A549 (cell line): ENCODE data around the gene NOD2. TPM values are rescaled to one million over a fixed set of nuclear protein-coding genes. Genes with fewer than 3 reads are reported as not detected.

Experiments
- ATAC-seq, 2 experiments: fragments of 200-7000 bp in 1 of 2; fragments of >200 bp in 1 of 2; cut with Nextera tagmentation in 1 of 2; cut with Tn5 transposase in 1 of 2; 3 replicates each; pipeline versions ENCODE4 v1.8.0 to v1.9.1; 2018 to 2020; ENCODE audit warnings: mild to moderate bottlenecking in 1 of 2, moderate library complexity in 1 of 2
- CTCF ChIA-PET: fragments of 300-600 bp; sonication (Branson Sonifier 250); formaldehyde crosslinking; extraction: SDS; loops from one replicate; lab custom pipeline; 2021; ENCODE audit warnings: antibody characterized with exemption, inconsistent platforms; lab: Yijun Ruan, JAX
- POLR2A ChIA-PET: fragments of 350-600 bp; formaldehyde crosslinking; extraction: SDS; loops from one replicate; lab custom pipeline; 2021; ENCODE audit warnings: antibody characterized with exemption, inconsistent platforms; lab: Yijun Ruan, JAX
- DNase-seq, 2 experiments: peaks; one replicate each; pipeline versions ENCODE4 v3.0.0 to v3.0.0-alpha.2; 2011 to 2016; ENCODE audit warnings: low read depth in 1 of 2, low spot score in 1 of 2
- FAIRE-seq: peaks from 2 replicates; lab custom pipeline; 2011; peaks lifted over from hg19 to GRCh38; lab: Jason Lieb, UNC
- H3K27ac ChIP-seq, 2 experiments: fragments of >200 bp; sonication (Bioruptor Twin); formaldehyde crosslinking; 3 replicates each; pipeline ENCODE4 v1.5.1; 2016 to 2017
- H3K4me1 ChIP-seq: fragments of >200 bp; sonication (Bioruptor Twin); formaldehyde crosslinking; 3 replicates; pipeline ENCODE4 v1.6.1; 2016
- H3K4me2 ChIP-seq: fragments of >200 bp; sonication (Bioruptor Twin); formaldehyde crosslinking; 3 replicates; pipeline ENCODE4 v1.6.1; 2016
- H3K4me3 ChIP-seq: fragments of >200 bp; sonication (Bioruptor Twin); formaldehyde crosslinking; 3 replicates; pipeline ENCODE4 v1.5.1; 2016
- H3K9me3 ChIP-seq: fragments of >200 bp; sonication (Bioruptor Twin); formaldehyde crosslinking; 3 replicates; pipeline ENCODE4 v1.6.1; 2016
- CBX8 ChIP-seq: fragments of 200-600 bp; sonication (generic); IDR thresholded peaks from 2 replicates; pipeline ENCODE4 v1.6.1; 2016
- CEBPB ChIP-seq, 2 experiments: fragments of >200 bp in 1 of 2; sonication (Bioruptor Twin) in 1 of 2; formaldehyde crosslinking in 1 of 2; IDR thresholded peaks; 2 replicates each; pipeline ENCODE4 v1.6.1; 2012 to 2016
- CHD2 ChIP-seq: fragments of 150-350 bp; IDR thresholded peaks from 2 replicates; pipeline ENCODE4 v1.6.1; 2014; ENCODE audit warnings: low read length; ENCODE audit not compliant: partially characterized antibody
- CHD4 ChIP-seq: fragments of 200-600 bp; sonication (generic); IDR thresholded peaks from 2 replicates; pipeline ENCODE4 v1.6.1; 2016; ENCODE audit warnings: antibody characterized with exemption, mild to moderate bottlenecking, borderline replicate concordance
- E2F6 ChIP-seq: IDR thresholded peaks from 2 replicates; pipeline ENCODE4 v1.6.1; 2012; ENCODE audit warnings: low read depth, borderline replicate concordance
- EHMT2 ChIP-seq: fragments of 200-600 bp; sonication (generic); IDR thresholded peaks from 2 replicates; pipeline ENCODE4 v1.6.1; 2016; ENCODE audit warnings: antibody characterized with exemption, low read depth, mild to moderate bottlenecking, moderate library complexity
- ELK1 ChIP-seq: fragments of 150-350 bp; IDR thresholded peaks from 2 replicates; pipeline ENCODE4 v1.6.1; 2014; ENCODE audit warnings: low read depth, mild to moderate bottlenecking, low read length
- FOSB ChIP-seq: fragments of 250-450 bp; sonication (Bioruptor Pico); IDR thresholded peaks from 2 replicates; pipeline ENCODE4 v1.5.0; 2020; ENCODE audit warnings: mild to moderate bottlenecking, moderate library complexity
- GATA3 ChIP-seq: IDR thresholded peaks from 2 replicates; pipeline ENCODE4 v1.6.1; 2012; ENCODE audit warnings: borderline replicate concordance
- HDAC2 ChIP-seq: fragments of 200-600 bp; sonication (generic); IDR thresholded peaks from 2 replicates; pipeline ENCODE4 v1.6.1; 2016
- HES2 ChIP-seq: fragments of >200 bp; sonication (Bioruptor Twin); formaldehyde crosslinking; IDR thresholded peaks from 2 replicates; pipeline ENCODE4 v1.6.1; 2016
- HMGXB4 ChIP-seq: fragments of 250-450 bp; sonication (Bioruptor Pico); IDR thresholded peaks from 2 replicates; pipeline ENCODE4 v1.5.0; 2021; ENCODE audit warnings: mild to moderate bottlenecking, moderate library complexity, borderline replicate concordance
- HOXA7 ChIP-seq: fragments of 250-450 bp; sonication (Bioruptor Pico); IDR thresholded peaks from 2 replicates; pipeline ENCODE4 v1.5.0; 2020; ENCODE audit warnings: mild to moderate bottlenecking, moderate library complexity
- HOXB13 ChIP-seq: fragments of 250-450 bp; sonication (Bioruptor Pico); IDR thresholded peaks from 2 replicates; pipeline ENCODE4 v1.5.0; 2020; ENCODE audit warnings: low read depth, mild to moderate bottlenecking, moderate library complexity
- JUNB ChIP-seq: fragments of >200 bp; sonication (Bioruptor Twin); formaldehyde crosslinking; IDR thresholded peaks from 2 replicates; pipeline ENCODE4 v1.6.1; 2016
- KDM5A ChIP-seq: fragments of 200-600 bp; sonication (generic); IDR thresholded peaks from 2 replicates; pipeline ENCODE4 v1.6.1; 2016; ENCODE audit warnings: antibody characterized with exemption, mild to moderate bottlenecking
- MAZ ChIP-seq: fragments of 150-350 bp; IDR thresholded peaks from 2 replicates; pipeline ENCODE4 v1.6.1; 2014; ENCODE audit warnings: antibody characterized with exemption, low read depth, low read length, borderline replicate concordance
- NPAS2 ChIP-seq: fragments of 250-450 bp; sonication (Bioruptor Pico); IDR thresholded peaks from 2 replicates; pipeline ENCODE4 v1.8.0; 2022; ENCODE audit warnings: mild to moderate bottlenecking, moderate library complexity, borderline replicate concordance
- PBX3 ChIP-seq: IDR thresholded peaks from 2 replicates; pipeline ENCODE4 v1.6.1; 2012
- POLR2A ChIP-seq: IDR thresholded peaks from 2 replicates; pipeline ENCODE4 v1.6.1; 2012; ENCODE audit warnings: mild to moderate bottlenecking, low read length
- RFX5 ChIP-seq: fragments of 450-650 bp; IDR thresholded peaks from 2 replicates; pipeline ENCODE4 v1.7.1; 2014; ENCODE audit warnings: antibody characterized with exemption, mild to moderate bottlenecking, moderate library complexity
- SREBF2 ChIP-seq: fragments of 450-650 bp; IDR thresholded peaks from 2 replicates; pipeline ENCODE4 v1.6.1; 2014; ENCODE audit warnings: mild to moderate bottlenecking, moderate library complexity
- TP53 ChIP-seq: fragments of 250-450 bp; sonication (Bioruptor Pico); IDR thresholded peaks from 2 replicates; pipeline ENCODE4 v1.5.0; 2021; ENCODE audit warnings: mild to moderate bottlenecking, moderate library complexity
- ZFP36 ChIP-seq: fragments of 450-650 bp; IDR thresholded peaks from 2 replicates; pipeline ENCODE4 v1.6.1; 2014; ENCODE audit warnings: borderline replicate concordance; ENCODE audit not compliant: partially characterized antibody
- ZNF302 ChIP-seq: fragments of 250-450 bp; sonication (Bioruptor Pico); IDR thresholded peaks from 2 replicates; pipeline ENCODE4 v1.9.0; 2021; ENCODE audit warnings: inconsistent platforms, mild to moderate bottlenecking, moderate library complexity
- WGBS: methylation state at CpG from one replicate; pipeline ENCODE4 v1.1.6; 2017; ENCODE audit errors: missing lambda C conversion rate; 5-methylcytosine and 5-hydroxymethylcytosine counted together
- polyA plus RNA-seq, 4 experiments: library from polyadenylated mRNA; depleted of rRNA in 3 of 4; stranded (reverse); fragments of >200 nt; fragmentation: RNase III in 1 of 4; extraction: RNeasy Plus Mini Kit Qiagen cat#74134 plus additional on column Dnase treatment in 1 of 4; gene quantifications; 2 replicates in 3 of 4; 3 replicates in 1 of 4; pipeline ENCODE4 v1.2.3, GENCODE V29; 2011 to 2017

NOD2 gene
- polyA plus RNA-seq, 2 of the 4 experiments (the other 2 are of a cell fraction): not detected

GRCh38 chr16:50678531-50678930 lies 14.9 kb upstream of the NOD2 start (continued):
- TF ChIP-seq HOXA7 (no peak), NPAS2 (CRISPR knock-in tag) (no peak), CHD2 (no peak), GATA3 (no peak), CEBPB (IDR thresholded peaks at IDR 0.05) (no peak)
- TF ChIP-seq, all 56 proteins: peak for 0

- no peak for FAIRE-seq
- TF ChIP-seq KDM5A (no peak), POLR2A (no peak), GATA3 (no peak), HOXB13 (CRISPR knock-in tag) (no peak), TP53 (CRISPR knock-in tag) (no peak), MAZ (no peak), SREBF2 (no peak), HOXA7 (no peak), RFX5 (no peak), CHD4 (no peak), ZNF302 (CRISPR knock-in tag) (no peak), ZFP36 (no peak)
- POLR2A ChIA-PET: no interaction called here
- ATAC-seq: no peak
- no peaks in the 10 kb centered on the region for H3K4me1 ChIP-seq
- H3K9me3 ChIP-seq: peaks cover 3% of the 10 kb centered on the region; the same call in 1 of the 3 replicates
- no peak overlapping the region for H3K4me2 ChIP-seq
- H3K27ac ChIP-seq: no peak overlapping the region
- WGBS: 51% methylated on average over 11 of the region's 14 CpGs
- no peak for DNase-seq
- no peak overlapping the region for H3K4me3 ChIP-seq
- CTCF ChIA-PET: interaction anchor here (1.6 to 4.7 kb wide), 4 partner anchors 8 to 127 kb away, joined by 5 to 24 read pairs (median 14); no protein-coding TSS in a partner anchor
Measured at GRCh38 chr16:50679266-50679665, 14.1 kb upstream of the NOD2 start.

- Histone ChIP-seq H3K4me1 (no peaks in the 10 kb centered on the region), H3K9me3 (0 out of 3 replicates have a peak, but pooled peaks cover 2% of the 10 kb centered on the region), H3K4me2 (no peak overlapping the region), H3K27ac (no peak overlapping the region), H3K4me3 (no peak overlapping the region)
- TF ChIP-seq HOXA7: no peak
- no peak for TF ChIP-seq E2F6
- TF ChIP-seq HMGXB4 (CRISPR knock-in tag): no peak
- TF ChIP-seq PBX3: no peak
- no peak for TF ChIP-seq CEBPB (IDR thresholded peaks at IDR 0.05)
- no peak for TF ChIP-seq CBX8
- no peak for TF ChIP-seq ELK1
- no peak for TF ChIP-seq EHMT2
- no peak for TF ChIP-seq CHD4
- no peak for TF ChIP-seq FOSB
- TF ChIP-seq HES2: no peak
- TF ChIP-seq JUNB: no peak
- TF ChIP-seq HOXB13 (CRISPR knock-in tag): no peak
- TF ChIP-seq HDAC2: no peak
- POLR2A ChIA-PET: no interaction called here
- FAIRE-seq (no peak), DNase-seq (no peak), ATAC-seq (no peak)
- WGBS: 34% methylated on average over 5 of the region's 6 CpGs
- CTCF ChIA-PET: interaction anchor here (0.9 to 4.7 kb wide), 5 partner anchors 8 to 126 kb away, joined by 3 to 24 read pairs (median 5); no protein-coding TSS in a partner anchor
Measured at GRCh38 chr16:50679676-50680555, 13.5 kb upstream of the NOD2 start.
